Measurements from ENCODE around the gene PYM1.

GRCh38 chr12:55925371-55925770, 2.3 kb downstream of the PYM1 start:
- TF ChIP-seq EZH2phosphoT487 (IDR thresholded peaks at IDR 0.05; ENCODE audit: insufficient read depth, low read depth) = no peak
- TF ChIP-seq EZH2 (IDR thresholded peaks at IDR 0.05; ENCODE audit: insufficient read depth, poor library complexity, severe bottlenecking) = no peak

Measured in GM23248 (cell line).